Activated naive CD8-positive, alpha-beta T cell treated with anti-CD3 and anti-CD28 coated beads for 36 hours (primary cell): ENCODE measurements around the gene SHROOM1. TPM values are rescaled to one million over a fixed set of nuclear protein-coding genes. Genes with fewer than 3 reads are reported as not detected.
A peak's percentile ranks its signal among the peaks of the same experiment; 100 is the strongest.

Source experiments
- DNase-seq: peaks from one replicate; pipeline ENCODE4 v3.0.0; 2021
- H3K27ac Mint-ChIP-seq: one replicate; pipeline ENCODE4 v1.8.0; 2022; ENCODE audit warnings: mild to moderate bottlenecking, moderate library complexity, mixed read lengths
- H3K27me3 Mint-ChIP-seq: one replicate; pipeline ENCODE4 v1.8.0; 2022; ENCODE audit warnings: mild to moderate bottlenecking, mixed read lengths
- H3K36me3 Mint-ChIP-seq: one replicate; pipeline ENCODE4 v1.8.0; 2021; ENCODE audit warnings: mild to moderate bottlenecking, mixed read lengths
- H3K4me1 Mint-ChIP-seq: one replicate; pipeline ENCODE4 v1.8.0; 2021; ENCODE audit warnings: mixed read lengths
- H3K4me3 Mint-ChIP-seq: one replicate; pipeline ENCODE4 v1.8.0; 2022; ENCODE audit warnings: mild to moderate bottlenecking, moderate library complexity, mixed read lengths
- H3K9me3 Mint-ChIP-seq: one replicate; pipeline ENCODE4 v1.8.0; 2022; ENCODE audit warnings: mixed read lengths
- total RNA-seq, 2 experiments: library from RNA; stranded (reverse); gene quantifications; one replicate each; pipeline ENCODE4 v1.2.3, GENCODE V29; 2021

Gene SHROOM1
- total RNA-seq, 2 experiments from 2014 or later: 1.8 to 2.3 TPM

GRCh38 chr5:132838516-132839282 is 8.3 kb upstream of the SHROOM1 start:
- Mint-ChIP-seq H3K9me3 (no peaks in the 10 kb centered on the region), H3K27ac (no peak overlapping the region), H3K27me3 (no peaks in the 10 kb centered on the region), H3K36me3 (no peaks in the 10 kb centered on the region), H3K4me1 (no peaks in the 10 kb centered on the region), H3K4me3 (no peak overlapping the region)
- no peak for DNase-seq

- DNase-seq: no peak
- Mint-ChIP-seq H3K4me3 (no peak overlapping the region), H3K27me3 (peaks cover under 1% of the 10 kb centered on the region), H3K27ac (no peak overlapping the region), H3K4me1 (no peaks in the 10 kb centered on the region), H3K36me3 (no peaks in the 10 kb centered on the region), H3K9me3 (no peaks in the 10 kb centered on the region)
Observed at GRCh38 chr5:132837868-132838267, 7.4 kb upstream of the SHROOM1 start.

GRCh38 chr5:132836852-132837251 is 6.4 kb upstream of the SHROOM1 start:
- peaks cover 5% of the 10 kb centered on the region for H3K27me3 Mint-ChIP-seq
- no peak overlapping the region for H3K4me3 Mint-ChIP-seq
- no peaks in the 10 kb centered on the region for H3K36me3 Mint-ChIP-seq
- no peaks in the 10 kb centered on the region for H3K4me1 Mint-ChIP-seq
- no peaks in the 10 kb centered on the region for H3K9me3 Mint-ChIP-seq
- DNase-seq: no peak
- H3K27ac Mint-ChIP-seq: no peak overlapping the region

- no peaks in the 10 kb centered on the region for H3K9me3 Mint-ChIP-seq
- no peaks in the 10 kb centered on the region for H3K36me3 Mint-ChIP-seq
- H3K4me3 Mint-ChIP-seq: no peak overlapping the region
- DNase-seq: no peak
- peaks cover 23% of the 10 kb centered on the region for H3K27me3 Mint-ChIP-seq
- peaks cover 3% of the 10 kb centered on the region for H3K4me1 Mint-ChIP-seq
- no peak overlapping the region for H3K27ac Mint-ChIP-seq
Observed at GRCh38 chr5:132834057-132834456, 3.6 kb upstream of the SHROOM1 start.

DNA sequence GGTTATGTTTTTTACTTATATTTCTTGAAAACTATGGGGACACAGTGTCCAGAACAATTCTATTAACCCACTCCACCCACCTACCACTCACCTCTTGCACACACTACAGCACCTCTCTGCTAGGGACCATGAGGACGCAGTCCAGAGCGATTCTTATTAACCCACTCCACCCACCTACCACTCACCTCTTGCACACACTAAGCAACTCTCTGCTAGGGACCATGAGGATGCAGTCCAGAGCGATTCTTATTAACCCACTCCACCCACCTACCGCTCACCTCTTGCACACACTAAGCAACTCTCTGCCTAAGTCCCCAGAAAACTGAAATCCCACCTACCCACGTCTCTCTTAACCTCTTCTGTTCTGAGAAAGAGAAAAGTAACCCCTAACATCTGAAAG is 2.2 kb upstream of the SHROOM1 start:
- Mint-ChIP-seq H3K27me3 (peaks cover 36% of the 10 kb centered on the region), H3K9me3 (no peaks in the 10 kb centered on the region), H3K4me1 (peaks cover 3% of the 10 kb centered on the region), H3K36me3 (no peaks in the 10 kb centered on the region), H3K4me3 (no peak overlapping the region), H3K27ac (no peak overlapping the region)
- DNase-seq: no peak

DNA sequence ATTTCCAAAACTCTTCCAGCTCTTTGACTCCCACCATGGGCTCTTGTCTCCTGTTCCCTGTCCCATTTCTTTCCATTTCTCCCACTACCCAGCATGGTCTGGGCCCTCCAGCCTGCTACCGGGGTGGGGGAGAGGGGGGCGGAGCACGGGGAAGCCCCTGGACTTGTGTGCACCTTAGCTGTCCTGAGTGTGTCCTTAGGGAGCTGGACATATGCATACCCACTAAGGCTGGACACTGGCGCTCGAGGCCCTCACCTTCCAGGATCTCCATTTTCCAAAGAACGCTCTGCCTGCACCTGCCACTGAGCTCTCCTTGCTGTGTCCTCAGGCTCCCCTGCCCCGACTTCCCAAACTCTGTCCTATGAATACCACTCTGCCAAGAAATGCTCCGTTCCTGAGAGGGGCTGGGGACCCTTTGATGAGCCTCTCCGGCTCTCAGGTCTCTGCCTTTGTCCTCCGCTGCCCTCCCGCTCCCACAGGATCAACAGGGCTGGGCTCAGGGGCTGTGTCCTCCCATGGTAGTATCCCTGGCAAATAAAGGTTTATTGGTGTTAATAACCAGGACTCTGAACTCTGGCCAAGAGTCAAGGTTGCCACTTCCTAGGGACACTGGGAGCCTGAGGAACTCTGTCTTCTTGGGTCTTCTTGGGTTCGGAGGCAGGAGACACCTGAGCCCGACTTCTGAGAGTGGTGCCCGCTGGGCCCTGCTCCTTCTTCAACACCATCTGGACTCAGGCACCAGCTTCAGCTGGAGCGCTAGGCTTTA is 831 bp upstream of the SHROOM1 start:
- H3K36me3 Mint-ChIP-seq: no peaks in the 10 kb centered on the region
- peak overlapping the region; percentile 70 for H3K4me3 Mint-ChIP-seq
- H3K9me3 Mint-ChIP-seq: no peaks in the 10 kb centered on the region
- H3K4me1 Mint-ChIP-seq: peaks cover 3% of the 10 kb centered on the region
- peaks cover 50% of the 10 kb centered on the region for H3K27me3 Mint-ChIP-seq
- H3K27ac Mint-ChIP-seq: no peak overlapping the region
- DNase-seq: no peak

GRCh38 chr5:132829742-132830435 is 558 bp downstream of the SHROOM1 start:
- H3K4me1 Mint-ChIP-seq: peaks cover 3% of the 10 kb centered on the region
- no peaks in the 10 kb centered on the region for H3K36me3 Mint-ChIP-seq
- peaks cover 59% of the 10 kb centered on the region for H3K27me3 Mint-ChIP-seq
- H3K9me3 Mint-ChIP-seq: no peaks in the 10 kb centered on the region
- DNase-seq: peak; percentile 81
- peak overlapping the region; percentile 87 for H3K4me3 Mint-ChIP-seq
- H3K27ac Mint-ChIP-seq: peak overlapping the region; percentile 51

DNA sequence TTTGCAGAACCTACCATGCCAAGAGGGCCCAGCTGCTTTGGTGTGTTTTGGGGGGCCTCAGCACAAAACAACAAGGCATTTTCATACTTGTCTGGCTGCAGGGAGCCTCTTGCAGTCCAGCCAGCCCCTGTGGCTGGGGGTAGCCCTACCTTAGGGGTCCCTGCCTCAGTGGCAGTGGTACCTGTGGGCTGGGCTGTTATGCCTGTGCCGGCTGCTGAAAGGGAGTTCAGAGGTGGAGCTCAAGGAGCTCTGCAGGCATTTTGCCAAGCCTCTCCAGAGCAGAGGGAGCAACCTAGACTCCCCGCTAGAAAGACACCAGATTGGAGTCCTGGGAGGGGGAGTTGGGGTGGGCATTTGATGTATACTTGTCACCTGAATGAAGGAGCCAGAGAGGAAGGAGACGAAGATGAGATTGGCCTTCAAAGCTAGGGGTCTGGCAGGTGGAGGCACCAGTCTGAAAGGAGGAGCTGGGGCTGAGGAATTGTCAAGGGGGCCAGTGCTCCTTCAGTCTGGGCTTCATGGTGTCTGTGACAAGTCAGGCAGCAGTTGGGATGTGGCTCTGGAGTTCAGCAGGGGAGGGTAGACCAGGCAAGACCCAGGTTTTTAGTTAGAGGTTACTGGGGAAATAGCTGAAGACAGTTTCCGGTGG is 1.5 kb downstream of the SHROOM1 start:
- H3K4me3 Mint-ChIP-seq: peak overlapping the region; percentile 43
- H3K27me3 Mint-ChIP-seq: peaks cover 68% of the 10 kb centered on the region
- no peak for DNase-seq
- H3K4me1 Mint-ChIP-seq: peaks cover 3% of the 10 kb centered on the region
- no peaks in the 10 kb centered on the region for H3K36me3 Mint-ChIP-seq
- H3K9me3 Mint-ChIP-seq: no peaks in the 10 kb centered on the region
- H3K27ac Mint-ChIP-seq: no peak overlapping the region

- Mint-ChIP-seq H3K27ac (no peak overlapping the region), H3K4me1 (peaks cover 6% of the 10 kb centered on the region), H3K36me3 (no peaks in the 10 kb centered on the region), H3K9me3 (no peaks in the 10 kb centered on the region), H3K4me3 (no peak overlapping the region), H3K27me3 (peaks cover 74% of the 10 kb centered on the region)
- no peak for DNase-seq
Observed at GRCh38 chr5:132827943-132828673, 2.3 kb downstream of the SHROOM1 start.

DNA sequence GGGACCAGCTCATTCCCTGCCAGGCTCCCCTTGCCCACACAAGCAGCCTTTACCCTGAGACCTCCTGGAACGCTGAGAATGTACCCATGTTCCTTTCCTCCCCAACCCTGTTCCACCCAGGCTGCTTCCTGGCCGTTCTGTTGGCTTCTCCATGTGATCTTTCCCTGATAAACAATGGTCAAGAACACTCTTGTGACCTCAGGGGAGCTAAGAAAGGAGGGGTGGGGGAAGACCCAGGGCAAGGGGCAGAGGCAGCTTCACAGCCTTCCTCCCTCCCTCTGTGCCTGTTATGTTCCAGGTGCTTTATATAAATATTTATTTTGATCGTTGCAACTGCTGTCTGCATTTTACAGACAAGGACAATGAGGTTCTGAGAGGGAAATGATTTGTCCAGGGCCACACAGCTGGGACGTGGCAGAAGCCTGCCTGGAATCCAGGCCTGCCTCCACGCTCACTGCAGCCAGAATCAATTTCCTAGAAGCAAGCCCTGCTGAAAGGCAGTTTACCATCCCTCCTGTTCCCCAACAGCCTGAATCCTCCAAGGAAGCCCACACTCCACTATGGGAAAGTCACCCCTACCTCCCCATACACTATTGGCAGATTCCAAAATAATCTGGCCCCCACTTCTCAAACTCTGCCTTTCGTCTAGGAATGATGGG is 3.9 kb downstream of the SHROOM1 start:
- Mint-ChIP-seq H3K4me1 (peaks cover 6% of the 10 kb centered on the region), H3K27me3 (peaks cover 77% of the 10 kb centered on the region), H3K36me3 (no peaks in the 10 kb centered on the region), H3K4me3 (no peak overlapping the region), H3K27ac (no peak overlapping the region), H3K9me3 (no peaks in the 10 kb centered on the region)
- DNase-seq: no peak

GRCh38 chr5:132825834-132826391 is 4.5 kb downstream of the SHROOM1 start:
- Mint-ChIP-seq H3K36me3 (no peaks in the 10 kb centered on the region), H3K4me1 (peaks cover 6% of the 10 kb centered on the region), H3K27ac (no peak overlapping the region), H3K27me3 (peaks cover 73% of the 10 kb centered on the region), H3K9me3 (no peaks in the 10 kb centered on the region), H3K4me3 (peak overlapping the region; percentile 34)
- peak; percentile 27 for DNase-seq

GRCh38 chr5:132825033-132825833 is 5.2 kb downstream of the SHROOM1 start:
- no peak overlapping the region for H3K4me3 Mint-ChIP-seq
- no peak overlapping the region for H3K27ac Mint-ChIP-seq
- H3K27me3 Mint-ChIP-seq: peaks cover 74% of the 10 kb centered on the region
- H3K4me1 Mint-ChIP-seq: peaks cover 9% of the 10 kb centered on the region
- peak; percentile 38 for DNase-seq
- no peaks in the 10 kb centered on the region for H3K36me3 Mint-ChIP-seq
- no peaks in the 10 kb centered on the region for H3K9me3 Mint-ChIP-seq

DNA sequence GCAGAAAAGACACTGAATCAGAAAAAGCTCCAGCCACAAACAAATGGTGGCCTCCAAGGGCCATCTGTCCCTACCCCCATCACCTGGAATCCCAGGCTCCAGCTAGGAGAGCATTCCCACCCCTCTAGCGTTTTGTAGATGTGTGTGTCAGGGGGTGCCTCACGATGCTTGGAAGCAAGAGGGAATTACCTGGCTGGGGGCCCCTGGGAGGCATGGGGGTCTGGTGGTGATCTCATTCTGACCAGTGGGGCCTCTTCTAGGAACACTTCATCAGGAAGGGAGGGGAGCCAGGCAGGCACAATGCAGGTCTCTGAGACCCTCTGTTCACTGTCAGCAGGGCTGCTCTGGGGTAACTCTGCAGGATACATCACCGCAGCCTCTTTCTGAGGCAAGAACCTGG is 6.0 kb downstream of the SHROOM1 start:
- DNase-seq: no peak
- no peak overlapping the region for H3K27ac Mint-ChIP-seq
- no peaks in the 10 kb centered on the region for H3K9me3 Mint-ChIP-seq
- no peaks in the 10 kb centered on the region for H3K36me3 Mint-ChIP-seq
- peaks cover 72% of the 10 kb centered on the region for H3K27me3 Mint-ChIP-seq
- H3K4me1 Mint-ChIP-seq: peaks cover 15% of the 10 kb centered on the region
- no peak overlapping the region for H3K4me3 Mint-ChIP-seq
